Breast epithelium (tissue), 4 donors: ENCODE measurements around the gene PAPSS1. TPM values are rescaled to one million over a fixed set of nuclear protein-coding genes. Genes with fewer than 3 reads are reported as not detected.
A peak's percentile ranks its signal among the peaks of the same experiment; 100 is the strongest.
"Not testable (repeated sequence)": the region's sequence is repeated elsewhere in the genome, so short reads cannot be mapped to it uniquely, and the experiment has no call there.

Experiments
- DNase-seq, 2 donors: peaks; one replicate each; pipeline ENCODE4 v3.0.0-alpha.2; 2019; ENCODE audit warnings: low spot score in 2 of 2
- H3K27ac ChIP-seq, 2 donors: fragments of 200-600 bp; sonication (generic) in 1 of 2; one replicate each; pipeline ENCODE4 v1.5.1; 2016 to 2019; ENCODE audit warnings: mild to moderate bottlenecking in 1 of 2
- H3K27me3 ChIP-seq, 2 donors: fragments of 200-600 bp; sonication (generic) in 1 of 2; one replicate each; pipeline versions ENCODE4 v1.5.1 to v1.6.0; 2017 to 2019; ENCODE audit warnings: control low read depth in 1 of 2, mild to moderate bottlenecking in 1 of 2
- H3K36me3 ChIP-seq: fragments of 200-600 bp; one replicate; pipeline ENCODE4 v1.5.1; 2019
- H3K4me1 ChIP-seq, 2 donors: fragments of 200-600 bp; sonication (generic); one replicate each; pipeline ENCODE4 v1.5.1; 2016 to 2019; ENCODE audit warnings: control low read depth in 1 of 2
- H3K4me3 ChIP-seq, 3 donors: fragments of 200-600 bp; sonication (generic); 1 replicate in 2 of 3; 2 replicates in 1 of 3; pipeline ENCODE4 v1.5.1; 2016 to 2019; ENCODE audit warnings: mild to moderate bottlenecking in 3 of 3, moderate library complexity in 2 of 3
- H3K9me3 ChIP-seq, 2 donors: fragments of 200-600 bp; sonication (generic) in 1 of 2; one replicate each; pipeline ENCODE4 v1.5.1; 2016 to 2019; ENCODE audit warnings: control low read depth in 1 of 2
- POLR2A ChIP-seq: fragments of 450-650 bp; IDR thresholded peaks from one replicate; pipeline ENCODE4 v1.6.1; 2016; ENCODE audit warnings: antibody characterized with exemption, mild to moderate bottlenecking, moderate library complexity
- POLR2AphosphoS5 ChIP-seq, 3 donors: sonication (generic); formaldehyde crosslinking; IDR thresholded peaks; one replicate each; pipeline ENCODE4 v1.6.1; 2017; ENCODE audit warnings: antibody characterized with exemption in 3 of 3
- intact Hi-C: fragments of 100-400 bp; cut with DNase I; formaldehyde crosslinking; loops from one replicate; pipeline ENCODE4 v1.15.1; 2023; ENCODE audit warnings: low total_unique reads
- total RNA-seq, 3 donors: library from RNA; depleted of rRNA; stranded (reverse); fragments of >200 nt; gene quantifications; one replicate each; pipeline ENCODE4 v1.1.0, GENCODE V29; 2016
- TF ChIP-seq, protein P1 (sequence below), 3 donors: fragments of 450-650 bp; IDR thresholded peaks; one replicate each; pipeline ENCODE4 v1.5.1; 2016 to 2017; ENCODE audit warnings: antibody characterized with exemption in 3 of 3, mild to moderate bottlenecking in 3 of 3, moderate library complexity in 3 of 3

The PAPSS1 gene
- total RNA-seq, 3 donors from 2014 or later, result 40.6 to 65.7 (median 44.2) TPM

DNA sequence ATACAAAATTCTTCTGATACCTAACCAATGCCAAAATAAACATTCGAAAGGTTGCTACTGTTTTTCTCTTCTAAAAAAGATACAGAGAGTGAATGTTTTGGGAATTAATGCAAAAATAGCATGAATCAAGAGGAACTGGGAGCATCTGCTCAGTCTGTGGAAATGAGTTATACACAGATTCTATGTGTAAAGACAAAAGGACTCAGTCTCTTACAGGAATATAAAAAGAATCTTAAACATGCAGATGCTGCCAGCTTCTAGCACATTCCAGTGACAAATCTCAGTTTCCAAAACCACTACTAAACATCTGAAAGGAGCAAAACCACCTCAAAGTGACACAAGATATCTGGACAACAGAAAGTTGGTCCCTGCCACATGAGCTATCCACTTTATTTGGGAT lies 55.0 kb downstream of the PAPSS1 start:
- Histone ChIP-seq H3K4me1 (no peaks in the 10 kb centered on the region), H3K36me3 (no peaks in the 10 kb centered on the region), H3K27ac (no peak overlapping the region), H3K4me3 (no peak overlapping the region), H3K27me3 (no peaks in the 10 kb centered on the region), H3K9me3 (no peaks in the 10 kb centered on the region)
- DNase-seq, result no peak
- intact Hi-C loops, result no loop called here
- TF ChIP-seq, protein P1, sequence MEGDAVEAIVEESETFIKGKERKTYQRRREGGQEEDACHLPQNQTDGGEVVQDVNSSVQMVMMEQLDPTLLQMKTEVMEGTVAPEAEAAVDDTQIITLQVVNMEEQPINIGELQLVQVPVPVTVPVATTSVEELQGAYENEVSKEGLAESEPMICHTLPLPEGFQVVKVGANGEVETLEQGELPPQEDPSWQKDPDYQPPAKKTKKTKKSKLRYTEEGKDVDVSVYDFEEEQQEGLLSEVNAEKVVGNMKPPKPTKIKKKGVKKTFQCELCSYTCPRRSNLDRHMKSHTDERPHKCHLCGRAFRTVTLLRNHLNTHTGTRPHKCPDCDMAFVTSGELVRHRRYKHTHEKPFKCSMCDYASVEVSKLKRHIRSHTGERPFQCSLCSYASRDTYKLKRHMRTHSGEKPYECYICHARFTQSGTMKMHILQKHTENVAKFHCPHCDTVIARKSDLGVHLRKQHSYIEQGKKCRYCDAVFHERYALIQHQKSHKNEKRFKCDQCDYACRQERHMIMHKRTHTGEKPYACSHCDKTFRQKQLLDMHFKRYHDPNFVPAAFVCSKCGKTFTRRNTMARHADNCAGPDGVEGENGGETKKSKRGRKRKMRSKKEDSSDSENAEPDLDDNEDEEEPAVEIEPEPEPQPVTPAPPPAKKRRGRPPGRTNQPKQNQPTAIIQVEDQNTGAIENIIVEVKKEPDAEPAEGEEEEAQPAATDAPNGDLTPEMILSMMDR (IDR thresholded peaks at IDR 0.05), result no peak
- TF ChIP-seq POLR2AphosphoS5 (IDR thresholded peaks at IDR 0.05), result no peak
- TF ChIP-seq POLR2A, result no peak

DNA sequence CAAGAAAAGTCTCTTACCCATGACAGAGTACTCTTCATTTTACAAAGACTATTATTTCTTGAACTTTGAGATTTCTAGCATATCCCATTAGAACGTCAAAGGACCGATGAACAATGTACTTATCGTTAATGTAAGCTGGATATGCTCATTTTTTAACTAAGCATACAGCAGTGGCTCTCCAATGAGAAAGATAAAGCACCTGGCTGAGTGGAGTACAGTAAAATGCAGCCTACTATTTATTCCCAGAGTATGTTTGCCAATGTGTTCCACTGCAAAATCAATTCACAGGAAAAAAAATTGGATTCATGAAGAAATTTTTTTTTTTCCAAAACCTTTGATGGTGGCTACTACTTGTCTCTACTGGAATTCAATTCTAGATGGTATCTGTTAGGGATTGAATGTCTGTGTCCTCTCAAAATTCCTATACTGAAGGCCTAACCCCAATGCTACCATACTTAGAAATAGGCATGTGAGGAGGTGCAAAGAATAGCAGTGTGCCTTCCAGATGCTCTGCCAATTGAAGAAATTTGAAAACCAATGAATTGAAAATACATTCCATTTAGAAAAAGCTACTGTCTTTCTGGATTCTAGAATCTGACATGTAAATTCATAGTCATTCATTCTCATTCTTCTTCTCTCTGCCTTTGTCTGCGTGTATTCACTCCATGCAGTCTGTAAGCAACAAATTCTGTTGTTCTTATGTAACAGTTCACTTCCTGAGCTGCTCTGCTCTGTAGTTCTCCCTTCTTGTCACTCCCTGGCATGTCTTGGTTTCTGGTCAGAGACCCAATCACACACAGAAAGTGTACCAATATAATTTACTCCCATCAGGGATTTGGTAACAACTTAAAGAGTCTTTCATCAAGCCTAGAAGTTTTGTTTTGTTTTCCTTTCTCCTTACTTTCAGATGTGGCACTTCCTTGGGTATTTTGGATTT lies 61.4 kb downstream of the PAPSS1 start:
- DNase-seq, result no peak
- no peaks in the 10 kb centered on the region for H3K4me1 ChIP-seq
- no peak for TF ChIP-seq POLR2AphosphoS5 (IDR thresholded peaks at IDR 0.05)
- no peaks in the 10 kb centered on the region for H3K9me3 ChIP-seq
- H3K4me3 ChIP-seq, result no peak overlapping the region
- peaks cover 4% of the 10 kb centered on the region for H3K36me3 ChIP-seq
- intact Hi-C loops, result no loop called here
- H3K27ac ChIP-seq, result no peak overlapping the region
- no peaks in the 10 kb centered on the region for H3K27me3 ChIP-seq

DNA sequence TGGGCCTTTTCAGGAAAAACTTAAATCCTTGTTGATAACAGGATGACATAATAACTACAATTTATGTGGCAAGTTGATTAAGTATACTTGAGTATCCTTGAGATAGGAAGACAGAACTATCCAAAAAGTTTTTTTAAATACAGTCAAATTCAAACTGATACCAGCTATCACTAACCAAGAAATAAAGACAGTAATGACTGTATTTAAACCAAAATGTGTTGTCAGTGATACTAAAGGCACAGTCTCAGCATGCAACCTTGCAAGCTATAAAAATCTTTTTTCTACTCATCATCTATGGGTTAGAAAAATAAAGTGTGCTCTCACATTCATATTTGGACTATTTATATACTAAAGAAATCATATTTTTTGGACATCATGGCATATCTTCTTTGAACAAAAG lies 64.7 kb downstream of the PAPSS1 start:
- H3K36me3 ChIP-seq, result peaks cover 4% of the 10 kb centered on the region
- TF ChIP-seq, protein P1 (IDR thresholded peaks at IDR 0.05), result no peak
- TF ChIP-seq POLR2A (no peak), POLR2AphosphoS5 (IDR thresholded peaks at IDR 0.05) (no peak)
- DNase-seq, result no peak
- no peak overlapping the region for H3K4me3 ChIP-seq
- no peak overlapping the region for H3K27ac ChIP-seq
- intact Hi-C loops, result no loop called here
- H3K27me3 ChIP-seq, result no peaks in the 10 kb centered on the region
- H3K9me3 ChIP-seq, result no peaks in the 10 kb centered on the region
- no peaks in the 10 kb centered on the region for H3K4me1 ChIP-seq

DNA sequence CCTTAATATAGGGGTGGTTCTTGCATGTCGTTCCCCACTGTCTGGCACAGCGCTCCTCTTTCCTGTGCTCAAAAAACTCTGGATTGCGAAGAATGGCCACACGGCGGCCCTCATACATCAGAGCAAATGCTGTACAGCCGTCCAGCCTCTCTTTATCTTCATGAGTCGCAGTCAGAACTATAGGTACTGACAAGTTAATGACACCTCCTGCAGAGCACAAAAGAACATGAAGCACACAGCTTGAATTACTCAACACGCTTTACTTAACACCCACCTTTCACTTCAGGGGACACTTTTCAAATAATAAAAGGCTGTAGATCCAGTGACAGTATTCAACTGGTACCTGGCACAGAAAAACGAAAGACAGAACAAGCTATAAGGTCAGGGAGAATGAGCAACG lies 65.3 kb downstream of the PAPSS1 start:
- H3K4me1 ChIP-seq, result no peaks in the 10 kb centered on the region
- no peak for DNase-seq
- no peaks in the 10 kb centered on the region for H3K27me3 ChIP-seq
- TF ChIP-seq POLR2AphosphoS5 (IDR thresholded peaks at IDR 0.05), result no peak
- TF ChIP-seq, protein P1 (IDR thresholded peaks at IDR 0.05), result peak in 1 of 3 donors; percentile 16
- no peak for TF ChIP-seq POLR2A
- H3K36me3 ChIP-seq, result peaks cover 4% of the 10 kb centered on the region
- no peak overlapping the region for H3K27ac ChIP-seq
- H3K9me3 ChIP-seq, result no peaks in the 10 kb centered on the region
- no peak overlapping the region for H3K4me3 ChIP-seq
- intact Hi-C loops, result no loop called here

DNA sequence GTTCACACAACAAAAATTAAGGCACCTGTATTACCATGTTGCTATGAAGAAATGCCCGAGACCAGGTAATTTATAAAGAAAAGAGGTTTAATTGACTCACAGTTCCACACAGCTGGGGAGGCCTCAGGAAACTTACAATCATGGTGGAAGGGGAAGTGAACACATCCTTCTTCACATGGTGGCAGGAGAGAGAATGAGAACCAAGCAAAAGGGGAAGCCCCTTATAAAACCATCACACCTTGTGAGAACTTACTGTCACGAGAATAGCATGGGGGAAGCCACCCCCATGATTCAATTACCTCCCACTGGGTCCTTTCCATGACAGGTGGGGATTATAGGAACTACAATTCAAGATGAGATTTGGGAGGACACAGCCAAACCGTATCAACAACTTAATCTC lies 68.6 kb downstream of the PAPSS1 start:
- intact Hi-C loops, H3K27ac ChIP-seq, H3K27me3 ChIP-seq, H3K36me3 ChIP-seq, DNase-seq, H3K4me1 ChIP-seq, H3K4me3 ChIP-seq, H3K9me3 ChIP-seq: not testable (repeated sequence)

DNA sequence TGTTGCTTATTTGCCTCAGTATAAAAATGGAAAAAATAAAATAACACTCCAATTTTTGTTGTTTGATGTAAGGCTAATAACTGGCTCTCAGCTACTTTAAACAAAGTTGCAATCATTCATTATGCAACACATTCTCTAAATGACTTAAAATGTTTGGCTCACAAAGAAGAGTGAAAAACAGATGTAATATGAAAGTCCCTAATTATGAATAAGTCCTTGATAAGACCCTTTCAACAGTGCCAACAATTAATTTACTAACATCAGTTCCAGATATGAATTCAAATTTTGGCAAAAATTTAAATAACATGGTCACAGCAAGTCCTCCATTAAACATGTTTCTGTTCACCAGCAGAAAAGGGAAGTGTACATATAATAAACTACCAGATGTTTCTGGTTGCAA lies 69.8 kb downstream of the PAPSS1 start:
- no peaks in the 10 kb centered on the region for H3K9me3 ChIP-seq
- H3K4me1 ChIP-seq, result no peaks in the 10 kb centered on the region
- H3K27ac ChIP-seq, result no peak overlapping the region
- intact Hi-C loops, result no loop called here
- DNase-seq, result no peak
- H3K4me3 ChIP-seq, result no peak overlapping the region
- H3K27me3 ChIP-seq, result no peaks in the 10 kb centered on the region
- TF ChIP-seq, protein P1 (IDR thresholded peaks at IDR 0.05), result no peak
- no peak for TF ChIP-seq POLR2AphosphoS5 (IDR thresholded peaks at IDR 0.05)
- no peak for TF ChIP-seq POLR2A
- H3K36me3 ChIP-seq, result peaks cover 4% of the 10 kb centered on the region
